IMR-90 (cell line): ENCODE measurements around the gene ZNF611. TPM values are rescaled to one million over a fixed set of nuclear protein-coding genes. Genes with fewer than 3 reads are reported as not detected.

Experiments used
- ATAC-seq: fragments of 200-7000 bp; cut with Tn5 transposase; 2 replicates; pipeline ENCODE4 v1.9.1; 2020; ENCODE audit warnings: low read depth, mild to moderate bottlenecking, moderate library complexity
- BruUV-seq: library from RNA; stranded (reverse); fragments of 400-500 nt; replicated peaks from 2 replicates; lab custom pipeline; 2021; lab: Mats Ljungman, UMichigan
- CTCF ChIA-PET: fragments of 300-600 bp; formaldehyde crosslinking; extraction: SDS; loops from one replicate; lab custom pipeline; 2021; ENCODE audit warnings: antibody characterized with exemption; lab: Yijun Ruan, JAX
- POLR2A ChIA-PET: fragments of 300-600 bp; sonication (Branson Sonifier 250); formaldehyde crosslinking; loops from one replicate; lab custom pipeline; 2022; ENCODE audit warnings: antibody characterized with exemption; ENCODE audit not compliant: unreplicated experiment; lab: Charles Lee
- DNase-seq: peaks from one replicate; pipeline ENCODE4 v3.0.0; 2013
- H2AFZ ChIP-seq: replicated peaks from 2 replicates; pipeline ENCODE3; 2013; ENCODE audit warnings: low read length, mild to moderate bottlenecking; ENCODE audit not compliant: poor library complexity
- H2AK5ac ChIP-seq: 2 replicates; pipeline ENCODE4 v1.6.1; 2013; ENCODE audit warnings: low read depth, low read length, inconsistent platforms
- H2AK9ac ChIP-seq: replicated peaks from 2 replicates; pipeline ENCODE3; 2013; ENCODE audit warnings: mild to moderate bottlenecking, low read depth, low read length, moderate library complexity; ENCODE audit not compliant: poor library complexity
- H2BK120ac ChIP-seq: 2 replicates; pipeline ENCODE4 v1.6.1; 2013; ENCODE audit warnings: low read depth, low read length, inconsistent platforms
- H2BK15ac ChIP-seq: 3 replicates; pipeline ENCODE4 v1.6.1; 2013; ENCODE audit warnings: low read depth, low read length, inconsistent platforms
- H2BK20ac ChIP-seq: 2 replicates; pipeline ENCODE4 v1.6.1; 2013; ENCODE audit warnings: low read depth, mild to moderate bottlenecking, inconsistent platforms, low read length, moderate library complexity
- H2BK5ac ChIP-seq: 2 replicates; pipeline ENCODE4 v1.6.1; 2013; ENCODE audit warnings: mild to moderate bottlenecking, low read depth, low read length, inconsistent platforms; ENCODE audit not compliant: poor library complexity, severe bottlenecking
- H3K14ac ChIP-seq: replicated peaks from 2 replicates; pipeline ENCODE4 v1.6.1; 2013; ENCODE audit warnings: low read depth, low read length, inconsistent platforms
- H3K18ac ChIP-seq: 2 replicates; pipeline ENCODE4 v1.6.1; 2013; ENCODE audit warnings: low read depth, low read length, control low read depth
- H3K23ac ChIP-seq: 2 replicates; pipeline ENCODE4 v1.6.1; 2013; ENCODE audit warnings: low read depth, low read length, inconsistent platforms
- H3K27ac ChIP-seq: 2 replicates; pipeline ENCODE4 v1.5.1; 2013; ENCODE audit warnings: mild to moderate bottlenecking, control low read depth, low read length; ENCODE audit not compliant: insufficient read depth
- H3K27me3 ChIP-seq: 2 replicates; pipeline ENCODE4 v1.6.1; 2013; ENCODE audit warnings: low read length; ENCODE audit not compliant: control insufficient read depth, insufficient read depth
- H3K36me3 ChIP-seq: 2 replicates; pipeline ENCODE4 v1.6.1; 2013; ENCODE audit warnings: low read length, mixed read lengths; ENCODE audit not compliant: control insufficient read depth, insufficient read depth
- H3K4ac ChIP-seq: 2 replicates; pipeline ENCODE4 v1.6.1; 2013; ENCODE audit warnings: low read depth, low read length, inconsistent platforms
- H3K4me1 ChIP-seq: 2 replicates; pipeline ENCODE4 v1.6.1; 2013; ENCODE audit warnings: low read length, mixed read lengths; ENCODE audit not compliant: control insufficient read depth, insufficient read depth
- H3K4me2 ChIP-seq: 2 replicates; pipeline ENCODE4 v1.6.1; 2013; ENCODE audit warnings: low read depth, mild to moderate bottlenecking, control low read depth, low read length, moderate library complexity
- H3K4me3 ChIP-seq: 2 replicates; pipeline ENCODE4 v1.5.1; 2013; ENCODE audit warnings: low read depth, mild to moderate bottlenecking, control low read depth, low read length, moderate library complexity; ENCODE audit not compliant: insufficient read depth
- H3K56ac ChIP-seq: 2 replicates; pipeline ENCODE4 v1.6.1; 2013; ENCODE audit warnings: low read length, inconsistent platforms; ENCODE audit not compliant: insufficient read depth; ENCODE audit errors: extremely low read depth
- H3K79me1 ChIP-seq, 2 experiments: 2 replicates each; pipeline ENCODE4 v1.6.1; 2013; ENCODE audit warnings: low read length in 2 of 2, inconsistent platforms in 1 of 2, low read depth in 1 of 2
- H3K9ac ChIP-seq: 2 replicates; pipeline ENCODE4 v1.6.1; 2013; ENCODE audit warnings: low read depth, low read length, control low read depth
- H3K9me1 ChIP-seq: 2 replicates; pipeline ENCODE4 v1.6.1; 2013; ENCODE audit warnings: low read length, inconsistent platforms; ENCODE audit not compliant: insufficient read depth
- H3K9me3 ChIP-seq: 2 replicates; pipeline ENCODE4 v1.6.1; 2013; ENCODE audit warnings: low read length; ENCODE audit not compliant: control insufficient read depth, insufficient read depth
- H4K20me1 ChIP-seq: 2 replicates; pipeline ENCODE4 v1.6.1; 2013; ENCODE audit warnings: low read length, inconsistent platforms; ENCODE audit not compliant: insufficient read depth
- H4K5ac ChIP-seq: 2 replicates; pipeline ENCODE4 v1.6.1; 2013; ENCODE audit warnings: mild to moderate bottlenecking, low read depth, low read length, control low read depth
- H4K8ac ChIP-seq, 2 experiments: 2 replicates each; pipeline ENCODE4 v1.6.1; 2013; ENCODE audit warnings: low read depth in 2 of 2, low read length in 2 of 2, control low read depth in 1 of 2, inconsistent platforms in 1 of 2
- H4K91ac ChIP-seq: 2 replicates; pipeline ENCODE4 v1.6.1; 2013; ENCODE audit warnings: low read depth, low read length, inconsistent platforms; ENCODE audit not compliant: insufficient read depth
- CEBPB ChIP-seq: IDR thresholded peaks from 2 replicates; pipeline ENCODE4 v1.6.1; 2012; ENCODE audit warnings: low read depth, low read length, improper control_type of control experiment
- CHD1 ChIP-seq: IDR thresholded peaks from 2 replicates; pipeline ENCODE4 v1.6.1; 2012; ENCODE audit warnings: low read depth, low read length, improper control_type of control experiment
- CTCF ChIP-seq: conservative IDR thresholded peaks from 2 replicates; pipeline ENCODE4 v1.5.1; 2012; ENCODE audit warnings: mild to moderate bottlenecking, low read depth, low read length, improper control_type of control experiment
- ELK1 ChIP-seq: fragments of 150-350 bp; IDR thresholded peaks from 2 replicates; pipeline ENCODE4 v1.6.1; 2016; ENCODE audit warnings: low read depth, mild to moderate bottlenecking, low read length, moderate library complexity, borderline replicate concordance
- FOS ChIP-seq: fragments of 150-350 bp; IDR thresholded peaks from 2 replicates; pipeline ENCODE4 v1.6.1; 2016; ENCODE audit warnings: low read depth, low read length
- MAFK ChIP-seq: IDR thresholded peaks from 2 replicates; pipeline ENCODE4 v1.6.1; 2012; ENCODE audit warnings: low read depth, low read length, improper control_type of control experiment
- MAZ ChIP-seq: IDR thresholded peaks from 2 replicates; pipeline ENCODE4 v1.6.1; 2012; ENCODE audit warnings: low read depth, mild to moderate bottlenecking, low read length, improper control_type of control experiment, moderate library complexity, borderline replicate concordance
- MXI1 ChIP-seq: IDR thresholded peaks from 2 replicates; pipeline ENCODE4 v1.6.1; 2012; ENCODE audit warnings: low read depth, mild to moderate bottlenecking, low read length, moderate library complexity, borderline replicate concordance
- NFE2L2 ChIP-seq: fragments of 150-350 bp; IDR thresholded peaks from 2 replicates; pipeline ENCODE4 v1.6.1; 2016; ENCODE audit warnings: low read depth, mild to moderate bottlenecking, low read length
- POLR2A ChIP-seq: IDR thresholded peaks from 2 replicates; pipeline ENCODE4 v1.6.1; 2012; ENCODE audit warnings: mild to moderate bottlenecking, low read depth, low read length
- RCOR1 ChIP-seq: IDR thresholded peaks from 2 replicates; pipeline ENCODE4 v1.6.1; 2012; ENCODE audit warnings: mild to moderate bottlenecking, low read length, improper control_type of control experiment; ENCODE audit not compliant: insufficient replicate concordance
- RFX5 ChIP-seq: IDR thresholded peaks from 2 replicates; pipeline ENCODE4 v1.8.0; 2012; ENCODE audit warnings: low read depth, mild to moderate bottlenecking, low read length, moderate library complexity
- USF2 ChIP-seq: fragments of 150-350 bp; IDR thresholded peaks from 2 replicates; pipeline ENCODE4 v1.6.1; 2017; ENCODE audit warnings: mild to moderate bottlenecking, antibody characterized with exemption, low read length, low read depth
- WGBS, 2 experiments: methylation state at CpG; one replicate each; pipeline versions ENCODE4 v1.1.5 to v1.1.7; 2013; ENCODE audit warnings: missing lambda C conversion rate in 2 of 2; ENCODE audit not compliant: insufficient read length in 1 of 2; ENCODE audit errors: extremely low coverage in 2 of 2; 5-methylcytosine and 5-hydroxymethylcytosine counted together
- dilution Hi-C: fragments of 300-500 bp; cut with HindIII; formaldehyde crosslinking; loops from one replicate; pipeline ENCODE4 v1.14.3; 2018; ENCODE audit warnings: low sequenced_read_pairs; ENCODE audit not compliant: unreplicated experiment
- in situ Hi-C: fragments of 300-500 bp; cut with MboI; formaldehyde crosslinking; loops from 3 replicates; pipeline ENCODE4 v1.14.3; 2019; ENCODE audit warnings: low sequenced_read_pairs, inconsistent platforms, mixed read lengths
- intact Hi-C: fragments of 100-400 bp; cut with micrococcal nuclease; formaldehyde crosslinking; loops from 2 replicates; pipeline ENCODE4 v1.10.0; 2022
- polyA plus RNA-seq, 3 experiments: library from polyadenylated mRNA; depleted of rRNA; stranded (reverse); fragments of >200 nt; gene quantifications; 2 replicates each; pipeline ENCODE4 v1.2.3, GENCODE V29; 2012; ENCODE audit warnings: low replicate concordance in 1 of 3
- total RNA-seq: library from RNA; depleted of rRNA; stranded (reverse); fragments of >200 nt; gene quantifications from 2 replicates; pipeline ENCODE4 v1.2.3, GENCODE V29; 2012

Gene ZNF611
- total and polyA plus RNA-seq, 2 of the 4 experiments (the other 2 are of a cell fraction) = 3.8 to 8.8 TPM

- no TSS peak for BruUV-seq
- Histone ChIP-seq H3K9me1 (0 out of 2 replicates have a peak, but pooled peaks cover 4% of the 10 kb centered on the region), H3K14ac (no peak overlapping the region), H2BK5ac (no peak overlapping the region), H2BK15ac (no peak overlapping the region), H2BK120ac (no peak overlapping the region), H4K5ac (no peak overlapping the region), H3K36me3 (peaks cover 7% of the 10 kb centered on the region), H3K4ac (no peak overlapping the region), H2AK9ac (no peak overlapping the region), H3K18ac (no peak overlapping the region), H3K9me3 (no peaks in the 10 kb centered on the region), H4K20me1 (0 out of 2 replicates have a peak, but pooled peaks cover 7% of the 10 kb centered on the region), H3K4me2 (no peak overlapping the region), H3K23ac (no peak overlapping the region), H3K27ac (no peak overlapping the region), H3K4me1 (peaks cover 2% of the 10 kb centered on the region; the same call in 1 of the 2 replicates), H3K9ac (no peak overlapping the region), H4K8ac (no peak overlapping the region), H2AFZ (no peak overlapping the region), H2AK5ac (no peak overlapping the region), H4K91ac (no peak overlapping the region), H2BK20ac (no peak overlapping the region), H3K27me3 (no peaks in the 10 kb centered on the region), H3K56ac (no peak overlapping the region), H3K4me3 (no peak overlapping the region), H3K79me1 (peaks cover 13 to 53% of the 10 kb centered on the region in 2 experiments)
- ChIA-PET POLR2A (no interaction called here), CTCF (no interaction called here)
- DNase-seq (no peak), ATAC-seq (no peak)
- TF ChIP-seq USF2 (no peak), RCOR1 (no peak), CHD1 (no peak), CEBPB (no peak), MXI1 (no peak), FOS (no peak), MAFK (no peak), ELK1 (no peak), RFX5 (no peak), CTCF (no peak), NFE2L2 (no peak), POLR2A (no peak), MAZ (no peak)
- in situ Hi-C loops = no loop called here
- 60% methylated on average over 1 of the region's 6 CpGs; no CpG with 5 or more reads in 1 of the 2 experiments for WGBS, 2 experiments
- dilution Hi-C loops = no loop called here
- intact Hi-C loops = no loop called here
These were observed 66.9 kb downstream of the ZNF611 start for GRCh38 chr19:52667972-52668371.
